ENCODE results near the gene LITAF.
"Not testable (repeated sequence)": the region's sequence is repeated elsewhere in the genome, so short reads cannot be mapped to it uniquely, and the experiment has no call there.

The LITAF gene

DNA sequence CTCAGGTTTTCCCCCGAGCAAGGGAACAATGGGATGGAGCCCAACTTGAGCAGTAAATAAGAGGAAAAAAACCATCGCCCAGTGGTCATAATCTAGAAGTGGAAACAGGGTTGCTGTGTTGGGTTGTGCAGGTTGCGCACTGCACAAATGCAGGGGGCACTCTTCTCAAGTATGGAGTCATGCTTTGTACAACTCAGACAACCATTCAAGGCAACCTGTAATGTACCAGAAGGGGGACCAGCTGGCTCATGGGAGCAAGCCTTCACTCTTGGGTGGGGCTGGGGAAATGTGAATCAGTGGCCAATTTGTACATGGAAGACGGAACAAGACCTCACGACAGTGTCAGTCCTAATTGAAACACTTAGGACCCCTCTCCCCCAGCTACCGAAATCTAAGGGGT lies 23.9 kb upstream of the LITAF start:
- no peaks in the 10 kb centered on the region for H3K27me3 Mint-ChIP-seq
- H3K9me3 Mint-ChIP-seq = no peaks in the 10 kb centered on the region
- H3K36me3 Mint-ChIP-seq = no peaks in the 10 kb centered on the region
- peaks cover 42% of the 10 kb centered on the region for H3K4me1 Mint-ChIP-seq
- H3K4me3 Mint-ChIP-seq = no peak overlapping the region
- peak overlapping the region; percentile 59 for H3K27ac Mint-ChIP-seq

- Mint-ChIP-seq H3K27me3 (no peaks in the 10 kb centered on the region), H3K27ac (peak overlapping the region; percentile 59), H3K9me3 (no peaks in the 10 kb centered on the region), H3K4me3 (no peak overlapping the region), H3K4me1 (peaks cover 41% of the 10 kb centered on the region), H3K36me3 (no peaks in the 10 kb centered on the region)
These were observed 23.4 kb upstream of the LITAF start for GRCh38 chr16:11610121-11610505.

GRCh38 chr16:11609474-11610120 lies 22.9 kb upstream of the LITAF start:
- Mint-ChIP-seq H3K36me3 (no peaks in the 10 kb centered on the region), H3K27me3 (no peaks in the 10 kb centered on the region), H3K27ac (peak overlapping the region; percentile 41), H3K9me3 (no peaks in the 10 kb centered on the region), H3K4me3 (no peak overlapping the region), H3K4me1 (peaks cover 37% of the 10 kb centered on the region)

GRCh38 chr16:11605891-11606290 lies 19.2 kb upstream of the LITAF start:
- Mint-ChIP-seq H3K36me3 (no peaks in the 10 kb centered on the region), H3K4me3 (no peak overlapping the region), H3K4me1 (peaks cover 30% of the 10 kb centered on the region), H3K9me3 (no peaks in the 10 kb centered on the region), H3K27me3 (no peaks in the 10 kb centered on the region), H3K27ac (no peak overlapping the region)

DNA sequence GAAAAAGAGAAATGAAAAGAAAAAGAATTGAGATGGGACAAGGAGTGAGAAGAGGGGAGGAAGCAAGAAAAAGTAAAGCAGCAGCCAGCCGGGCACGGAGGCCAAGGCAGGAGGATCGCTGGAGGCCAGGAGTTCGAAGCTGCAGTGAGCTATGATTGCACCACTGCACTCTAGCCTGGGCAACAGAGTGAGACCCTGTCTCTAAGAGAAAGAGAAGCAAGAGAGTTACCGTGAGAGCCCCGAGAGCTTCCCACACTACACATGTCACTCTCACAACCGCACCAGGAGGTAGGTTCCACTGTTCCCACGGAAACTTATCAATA lies 18.8 kb upstream of the LITAF start:
- no peak overlapping the region for H3K27ac Mint-ChIP-seq
- no peaks in the 10 kb centered on the region for H3K36me3 Mint-ChIP-seq
- H3K27me3 Mint-ChIP-seq = no peaks in the 10 kb centered on the region
- no peak overlapping the region for H3K4me3 Mint-ChIP-seq
- H3K4me1 Mint-ChIP-seq = peaks cover 28% of the 10 kb centered on the region
- no peaks in the 10 kb centered on the region for H3K9me3 Mint-ChIP-seq

DNA sequence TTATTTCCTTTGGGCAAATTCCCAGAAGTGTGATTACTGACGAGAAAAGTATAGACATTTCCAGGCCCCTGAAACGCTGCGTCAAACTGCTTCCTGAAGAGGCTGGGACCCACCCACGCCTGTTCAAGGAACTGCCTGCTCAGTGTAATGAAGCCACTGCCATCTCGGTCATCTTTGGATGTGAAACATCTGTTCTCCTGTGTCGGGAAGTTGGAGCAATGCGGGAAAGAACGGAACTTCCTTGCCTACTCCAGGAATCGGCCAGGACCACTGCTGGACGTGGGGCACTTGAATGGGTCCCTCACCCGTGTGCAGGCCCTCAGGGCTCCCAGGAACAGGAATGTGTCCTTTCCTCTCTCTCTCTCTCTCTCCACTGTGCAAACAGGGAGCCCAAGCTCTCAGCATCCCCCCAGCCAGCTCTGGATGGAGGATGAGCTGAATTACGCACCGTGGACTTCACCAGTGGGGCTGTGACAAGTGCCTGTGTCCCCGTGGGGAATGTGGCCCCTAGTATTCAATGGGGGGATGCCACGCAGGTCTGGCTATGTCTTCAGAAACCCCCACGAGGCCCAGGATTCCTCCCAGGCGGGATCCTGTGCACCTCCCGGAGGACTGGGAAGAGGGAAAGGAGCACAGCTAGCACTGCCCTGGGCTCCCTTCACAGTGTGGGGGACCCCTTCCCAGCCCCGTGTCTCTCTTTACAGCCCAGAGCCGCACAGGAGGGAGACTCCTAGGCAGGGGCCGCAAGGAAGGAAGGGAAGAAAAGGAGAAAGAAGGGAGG lies 18.3 kb upstream of the LITAF start:
- Mint-ChIP-seq H3K4me1 (peaks cover 23% of the 10 kb centered on the region), H3K27ac (no peak overlapping the region), H3K36me3 (no peaks in the 10 kb centered on the region), H3K4me3 (no peak overlapping the region), H3K27me3 (no peaks in the 10 kb centered on the region), H3K9me3 (no peaks in the 10 kb centered on the region)

DNA sequence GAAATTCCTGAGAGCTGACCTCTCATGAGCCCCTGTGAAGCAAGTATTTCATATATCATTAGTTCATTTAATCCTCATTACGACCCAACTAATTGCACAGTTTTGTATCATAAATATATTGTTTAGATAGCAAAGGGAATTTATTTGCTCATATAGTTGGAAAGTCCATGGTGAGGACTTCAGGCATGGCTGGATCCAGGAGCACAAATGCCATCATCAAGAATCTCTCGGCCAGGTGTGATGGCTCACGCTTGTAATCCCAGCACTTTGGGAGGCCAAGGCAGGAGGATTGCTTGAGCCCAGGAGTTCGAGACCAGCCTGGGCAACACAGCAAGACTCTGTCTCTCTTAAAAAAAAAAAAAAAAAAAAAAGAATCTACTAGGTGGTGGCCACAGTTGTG lies 17.6 kb upstream of the LITAF start:
- not testable (repeated sequence) for H3K36me3 Mint-ChIP-seq, H3K27me3 Mint-ChIP-seq, H3K27ac Mint-ChIP-seq, H3K4me3 Mint-ChIP-seq, H3K9me3 Mint-ChIP-seq
- H3K4me1 Mint-ChIP-seq = peaks cover 16% of the 10 kb centered on the region

DNA sequence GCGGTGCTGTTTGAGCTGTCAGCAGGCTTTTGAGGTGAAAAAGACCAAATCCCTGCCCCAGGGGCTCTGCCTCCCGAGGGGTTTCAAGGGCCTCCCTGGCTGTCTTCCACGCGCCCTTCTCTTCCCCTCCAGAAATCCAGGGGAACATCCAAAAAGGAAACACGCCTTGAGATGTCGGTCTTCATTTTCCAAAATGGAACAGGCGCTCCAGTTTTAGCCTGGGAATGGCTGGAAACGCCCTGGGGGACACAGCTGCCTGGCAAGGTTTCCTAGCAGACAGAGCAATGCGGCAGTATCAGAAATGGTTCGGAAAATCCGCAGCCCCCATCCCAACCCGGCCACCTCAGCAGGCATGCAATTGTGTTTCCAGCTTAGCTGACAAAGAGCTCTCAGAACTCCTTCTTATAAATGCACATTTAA lies 16.6 kb upstream of the LITAF start:
- Mint-ChIP-seq H3K36me3 (no peaks in the 10 kb centered on the region), H3K9me3 (no peaks in the 10 kb centered on the region), H3K27me3 (no peaks in the 10 kb centered on the region), H3K27ac (no peak overlapping the region), H3K4me3 (no peak overlapping the region), H3K4me1 (peaks cover 8% of the 10 kb centered on the region)

- no peaks in the 10 kb centered on the region for H3K36me3 Mint-ChIP-seq
- H3K27ac Mint-ChIP-seq = peak overlapping the region; percentile 23
- no peaks in the 10 kb centered on the region for H3K9me3 Mint-ChIP-seq
- no peak overlapping the region for H3K4me3 Mint-ChIP-seq
- no peaks in the 10 kb centered on the region for H3K27me3 Mint-ChIP-seq
- H3K4me1 Mint-ChIP-seq = peaks cover 9% of the 10 kb centered on the region
These were observed 15.6 kb upstream of the LITAF start for GRCh38 chr16:11602321-11602720.

- H3K27ac Mint-ChIP-seq = no peak overlapping the region
- no peaks in the 10 kb centered on the region for H3K27me3 Mint-ChIP-seq
- H3K9me3 Mint-ChIP-seq = no peaks in the 10 kb centered on the region
- no peaks in the 10 kb centered on the region for H3K36me3 Mint-ChIP-seq
- H3K4me3 Mint-ChIP-seq = no peak overlapping the region
- H3K4me1 Mint-ChIP-seq = peaks cover 13% of the 10 kb centered on the region
These were observed 15.2 kb upstream of the LITAF start for GRCh38 chr16:11601911-11602310.

- Mint-ChIP-seq H3K36me3 (no peaks in the 10 kb centered on the region), H3K27ac (no peak overlapping the region), H3K27me3 (no peaks in the 10 kb centered on the region), H3K4me3 (no peak overlapping the region), H3K9me3 (no peaks in the 10 kb centered on the region), H3K4me1 (peaks cover 14% of the 10 kb centered on the region)
These were observed 14.7 kb upstream of the LITAF start for GRCh38 chr16:11601425-11601824.

DNA sequence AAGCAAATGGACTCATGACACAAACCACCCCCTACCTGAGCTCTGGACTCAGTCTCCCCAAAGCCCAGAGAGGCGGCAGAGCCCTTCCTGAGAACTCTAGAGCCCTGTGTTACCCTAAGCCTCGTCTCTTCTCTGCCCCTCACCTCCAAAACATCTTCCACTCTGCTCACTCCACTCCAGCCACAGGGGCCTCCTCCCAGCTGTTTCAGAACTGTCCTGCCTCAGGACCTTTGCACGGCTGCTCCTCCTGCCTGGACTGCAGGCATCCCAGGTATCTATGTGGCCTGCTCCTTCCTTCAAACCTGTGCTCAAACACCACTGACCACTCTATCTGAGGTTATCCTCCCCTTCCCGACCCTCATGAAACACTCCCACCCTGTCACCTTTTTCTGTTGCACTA lies 12.9 kb upstream of the LITAF start:
- Mint-ChIP-seq H3K4me3 (no peak overlapping the region), H3K27me3 (no peaks in the 10 kb centered on the region), H3K27ac (no peak overlapping the region), H3K4me1 (peaks cover 14% of the 10 kb centered on the region), H3K9me3 (no peaks in the 10 kb centered on the region), H3K36me3 (no peaks in the 10 kb centered on the region)

DNA sequence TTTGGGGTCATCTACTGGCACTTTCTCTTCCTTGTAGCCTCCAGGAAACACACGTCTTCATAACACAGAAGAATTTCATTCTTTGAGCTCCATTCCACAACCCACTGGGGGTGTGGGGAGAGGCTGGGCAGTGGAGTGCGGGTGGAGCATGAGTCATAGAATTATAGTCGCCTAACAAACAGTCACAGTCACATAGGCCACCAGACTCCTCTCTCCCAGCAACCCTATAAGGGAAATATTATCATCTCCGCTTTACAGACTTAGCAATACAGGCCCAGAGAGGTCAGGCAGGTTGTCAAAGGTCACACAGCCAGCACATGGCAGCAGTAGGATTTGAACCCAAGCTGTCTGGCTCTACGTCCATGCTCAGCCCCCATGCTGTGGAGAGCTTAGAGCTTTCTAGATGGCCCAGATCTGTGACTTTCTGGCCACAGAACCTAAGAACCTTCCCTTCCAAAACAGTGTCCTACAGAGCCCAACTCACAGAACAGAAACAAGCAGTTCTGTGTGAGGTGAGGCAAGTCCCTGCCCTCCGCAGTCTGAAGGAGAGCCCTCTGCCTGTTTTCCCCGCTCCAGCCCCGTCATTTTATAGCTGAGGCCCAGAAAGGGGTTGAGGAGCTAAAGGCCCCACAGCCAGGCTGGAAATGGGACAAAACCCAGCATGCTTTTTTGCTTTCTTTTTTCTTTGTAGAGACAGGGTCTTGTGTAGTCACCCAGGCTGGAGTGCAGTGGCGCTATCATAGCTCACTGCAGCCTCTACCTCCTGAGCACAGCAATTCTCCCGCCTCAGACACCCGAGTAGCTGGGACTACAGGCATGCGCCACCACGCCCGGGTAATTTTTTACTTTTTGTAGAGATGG lies 10.7 kb upstream of the LITAF start:
- Mint-ChIP-seq H3K9me3 (no peaks in the 10 kb centered on the region), H3K4me3 (no peak overlapping the region), H3K36me3 (no peaks in the 10 kb centered on the region), H3K27ac (peak overlapping the region; percentile 12), H3K27me3 (no peaks in the 10 kb centered on the region), H3K4me1 (peaks cover 14% of the 10 kb centered on the region)

GRCh38 chr16:11596572-11597226 lies 10.0 kb upstream of the LITAF start:
- Mint-ChIP-seq H3K4me3 (no peak overlapping the region), H3K36me3 (no peaks in the 10 kb centered on the region), H3K27me3 (no peaks in the 10 kb centered on the region), H3K9me3 (no peaks in the 10 kb centered on the region), H3K4me1 (peaks cover 17% of the 10 kb centered on the region), H3K27ac (no peak overlapping the region)

DNA sequence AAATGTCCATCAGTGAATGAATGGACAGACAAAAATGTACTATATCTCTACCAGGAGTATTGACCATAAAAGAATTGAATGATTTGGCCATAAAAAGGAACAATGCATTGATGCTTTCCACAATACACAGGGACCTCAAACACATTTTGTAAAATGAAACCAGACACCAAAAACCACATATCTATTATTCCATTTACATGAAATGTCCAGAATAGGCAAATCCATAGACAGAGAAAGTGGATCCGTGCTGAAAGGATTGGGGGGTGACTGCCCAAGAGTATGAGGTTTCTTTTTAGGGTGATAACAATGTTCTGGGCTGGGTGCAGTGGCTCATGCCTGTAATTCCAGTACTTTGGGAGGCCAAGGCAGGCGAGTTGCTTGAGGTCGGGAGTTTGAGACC lies 6.9 kb upstream of the LITAF start:
- Mint-ChIP-seq H3K27ac (no peak overlapping the region), H3K9me3 (no peaks in the 10 kb centered on the region), H3K4me3 (no peak overlapping the region), H3K27me3 (no peaks in the 10 kb centered on the region), H3K36me3 (no peaks in the 10 kb centered on the region), H3K4me1 (peaks cover 17% of the 10 kb centered on the region)

- H3K27ac Mint-ChIP-seq, H3K36me3 Mint-ChIP-seq, H3K9me3 Mint-ChIP-seq, H3K4me3 Mint-ChIP-seq, H3K27me3 Mint-ChIP-seq: not testable (repeated sequence)
- peaks cover 14% of the 10 kb centered on the region for H3K4me1 Mint-ChIP-seq
These were observed 6.4 kb upstream of the LITAF start for GRCh38 chr16:11593076-11593475.
